HG03565 (cell line): ENCODE measurements around the gene ACVR1B.
"Not testable (repeated sequence)": the region's sequence is repeated elsewhere in the genome, so short reads cannot be mapped to it uniquely, and the experiment has no call there.

ENCODE experiments used
- ATAC-seq: cut with Tn5 transposase; IDR thresholded peaks from one replicate; pipeline ENCODE4 v1.9.1; 2021; ENCODE audit warnings: mild to moderate bottlenecking, moderate library complexity; ENCODE audit not compliant: unreplicated experiment

Gene ACVR1B

DNA sequence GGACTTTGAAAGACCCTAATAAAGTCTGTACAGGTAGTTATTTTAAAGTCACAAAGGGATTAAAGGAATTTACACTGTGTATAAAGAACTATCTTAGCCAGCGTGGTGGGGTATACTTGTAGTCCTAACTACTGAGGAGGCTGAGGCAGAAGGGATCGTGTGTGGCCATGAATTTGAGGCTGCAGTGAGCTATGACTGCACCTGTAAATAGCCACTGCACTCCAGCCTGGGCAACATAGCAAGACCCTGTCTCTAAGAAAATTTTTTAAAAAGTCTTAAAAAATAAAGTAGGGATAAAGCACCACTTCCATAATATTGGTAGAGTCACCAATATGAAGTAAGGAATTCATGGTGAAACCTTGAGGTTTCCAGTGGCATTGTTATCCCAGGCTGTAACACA, 18.1 kb downstream of the ACVR1B start:
- no peak for ATAC-seq

DNA sequence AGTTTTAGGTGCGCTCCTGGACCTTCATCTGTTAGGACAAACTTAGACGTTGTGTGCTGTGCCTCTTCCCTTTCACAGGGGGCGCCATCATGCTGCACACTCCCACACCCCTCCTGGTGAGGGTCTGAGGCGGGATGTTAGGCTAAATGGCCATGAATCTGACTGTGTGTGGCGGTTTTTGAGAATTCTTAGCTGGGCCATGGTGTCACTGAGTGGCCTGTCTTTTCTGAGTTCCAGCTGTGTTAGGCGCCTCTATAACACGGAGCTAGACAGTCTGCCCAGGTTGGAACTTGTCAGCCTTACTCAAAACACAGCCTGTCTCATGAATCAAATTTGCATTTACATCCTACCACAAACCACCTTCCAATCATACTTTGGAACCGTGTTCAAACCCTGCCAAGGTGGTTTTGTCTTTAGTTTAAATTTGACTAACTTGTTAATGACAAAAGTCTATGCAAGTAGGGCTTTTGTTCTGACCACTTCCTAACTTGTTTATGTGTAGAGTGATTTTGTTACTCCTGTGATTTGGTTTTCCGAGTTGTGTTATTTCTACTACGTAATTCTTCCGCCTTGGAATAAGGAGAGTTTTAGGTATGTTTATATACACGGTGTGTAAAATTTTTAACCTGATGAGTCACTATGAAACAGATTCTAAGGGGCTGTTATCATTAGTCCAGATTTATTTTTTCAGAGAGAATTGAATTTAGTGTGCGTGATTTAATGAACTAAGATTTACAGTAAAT, 19.6 kb downstream of the ACVR1B start:
- peak; percentile 86 for ATAC-seq

DNA sequence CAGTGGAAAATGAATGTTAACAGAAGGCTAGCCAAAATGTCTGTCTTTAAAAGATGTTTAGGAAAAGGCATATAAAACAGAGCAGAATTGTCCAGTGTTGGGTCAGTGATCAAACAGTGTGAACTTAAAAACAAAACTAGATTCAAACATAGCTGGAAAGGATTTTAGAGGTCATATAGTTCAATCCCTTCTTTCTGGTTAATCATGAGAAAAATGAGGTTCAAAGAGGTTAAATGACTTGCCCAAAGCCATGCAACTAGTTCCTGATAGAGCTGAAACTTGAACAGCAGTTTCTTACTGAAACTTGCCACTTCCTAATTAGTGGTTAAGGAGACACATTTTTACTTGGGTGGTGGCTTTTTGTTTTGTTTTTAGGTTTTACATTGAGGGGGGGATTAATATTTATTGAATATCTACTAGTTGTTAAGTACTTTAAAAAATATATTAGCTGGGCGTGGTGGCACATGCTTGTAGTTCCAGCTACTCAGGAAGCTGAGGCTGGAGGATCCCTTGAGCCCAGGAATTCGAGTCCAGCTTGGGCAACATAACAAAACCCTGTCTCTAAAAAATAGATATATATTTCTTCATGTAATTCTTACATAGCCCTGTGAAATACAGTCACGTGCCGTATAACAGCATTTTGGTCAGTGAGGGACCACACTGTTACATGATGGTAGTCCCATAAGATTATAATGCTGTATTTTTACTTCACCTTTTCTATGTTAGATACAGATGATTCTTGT, 20.4 kb downstream of the ACVR1B start:
- no peak for ATAC-seq

DNA sequence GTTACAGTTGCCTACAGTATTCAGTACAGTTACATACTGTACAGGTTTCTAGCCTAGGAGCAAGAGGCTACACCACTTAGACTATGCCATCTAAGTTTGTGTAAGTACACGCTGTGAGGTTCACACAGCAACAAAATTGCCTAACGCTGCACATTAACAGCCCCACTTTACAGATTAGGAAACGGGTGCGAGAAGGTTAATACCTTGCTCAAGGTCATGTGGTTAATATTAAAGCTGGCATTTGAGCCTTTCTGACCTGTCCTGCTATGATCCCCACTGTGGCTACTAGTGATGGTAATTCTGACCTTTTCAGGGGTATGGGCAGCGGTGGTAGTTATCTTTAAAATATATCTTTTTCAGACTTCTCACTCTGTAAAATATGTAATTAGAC, 20.9 kb downstream of the ACVR1B start:
- no peak for ATAC-seq

DNA sequence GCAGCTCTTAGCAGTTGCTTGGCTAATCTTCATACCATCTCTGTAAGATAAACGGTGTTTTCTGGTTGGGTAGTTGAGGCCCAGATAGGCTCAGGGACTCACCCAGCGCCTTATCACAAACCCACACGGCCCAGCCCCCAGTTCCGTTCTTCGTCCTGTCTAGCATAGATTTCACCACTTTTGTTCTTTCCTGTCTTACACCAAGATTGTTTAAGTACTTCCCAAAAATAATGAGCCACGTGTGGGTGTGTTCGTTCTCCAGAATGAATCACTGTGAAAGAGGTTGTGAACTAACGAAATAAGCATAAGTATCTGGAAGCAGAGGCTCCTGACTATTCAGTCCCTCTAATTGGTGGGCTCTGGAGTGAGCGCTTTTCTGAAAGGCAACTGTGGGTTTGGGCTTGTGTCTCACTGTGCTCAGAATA, 21.4 kb downstream of the ACVR1B start:
- ATAC-seq = no peak

DNA sequence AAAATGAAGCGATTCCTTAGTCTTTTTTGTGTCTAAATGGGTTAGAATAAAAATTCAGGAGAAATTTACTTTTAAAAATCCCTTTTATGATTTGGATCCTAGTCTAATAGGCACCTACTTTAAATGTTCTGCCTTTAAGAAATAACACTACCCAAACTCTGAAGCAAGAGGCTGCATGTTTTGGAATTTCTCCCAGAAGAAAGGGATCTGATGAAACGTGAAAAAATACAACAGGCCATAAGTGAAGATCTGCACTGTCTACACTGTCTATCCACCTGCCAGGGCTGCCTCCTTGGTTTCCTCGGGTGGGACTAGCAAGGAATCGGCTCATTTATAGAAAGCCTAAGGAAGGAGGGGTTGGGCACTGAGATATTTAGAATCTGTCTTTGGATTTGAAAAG, 22.1 kb downstream of the ACVR1B start:
- ATAC-seq = no peak

DNA sequence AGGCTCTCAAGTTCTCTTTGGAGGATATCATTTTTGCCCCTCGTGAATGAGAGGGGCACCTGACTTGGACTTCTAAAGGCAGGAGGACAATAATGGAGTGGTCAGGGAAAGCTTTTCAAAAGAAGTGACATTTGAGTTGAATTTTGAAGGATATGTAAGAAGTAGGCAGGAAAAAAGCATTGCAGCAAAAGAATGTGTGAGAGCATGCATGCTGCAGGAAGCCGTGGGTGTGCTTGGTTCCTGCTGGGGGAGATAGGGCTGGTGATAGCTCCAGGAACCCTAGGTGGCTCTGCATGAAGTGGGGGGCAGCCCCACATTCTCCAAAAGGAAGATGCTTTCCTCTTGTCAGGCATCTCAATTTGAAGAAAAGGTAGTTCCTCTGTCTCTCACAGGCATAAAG, 23.1 kb downstream of the ACVR1B start:
- ATAC-seq = no peak

DNA sequence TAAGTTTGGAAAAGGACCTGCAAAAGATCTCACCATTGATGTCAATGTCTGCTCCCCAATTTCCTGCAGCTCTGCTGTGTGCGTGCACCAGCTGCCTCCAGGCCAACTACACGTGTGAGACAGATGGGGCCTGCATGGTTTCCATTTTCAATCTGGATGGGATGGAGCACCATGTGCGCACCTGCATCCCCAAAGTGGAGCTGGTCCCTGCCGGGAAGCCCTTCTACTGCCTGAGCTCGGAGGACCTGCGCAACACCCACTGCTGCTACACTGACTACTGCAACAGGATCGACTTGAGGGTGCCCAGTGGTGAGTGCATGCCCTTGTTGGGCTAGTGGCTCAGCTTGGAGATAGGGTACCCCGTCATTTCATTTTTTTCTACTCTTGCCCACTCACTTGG, 23.7 kb downstream of the ACVR1B start:
- no peak for ATAC-seq

DNA sequence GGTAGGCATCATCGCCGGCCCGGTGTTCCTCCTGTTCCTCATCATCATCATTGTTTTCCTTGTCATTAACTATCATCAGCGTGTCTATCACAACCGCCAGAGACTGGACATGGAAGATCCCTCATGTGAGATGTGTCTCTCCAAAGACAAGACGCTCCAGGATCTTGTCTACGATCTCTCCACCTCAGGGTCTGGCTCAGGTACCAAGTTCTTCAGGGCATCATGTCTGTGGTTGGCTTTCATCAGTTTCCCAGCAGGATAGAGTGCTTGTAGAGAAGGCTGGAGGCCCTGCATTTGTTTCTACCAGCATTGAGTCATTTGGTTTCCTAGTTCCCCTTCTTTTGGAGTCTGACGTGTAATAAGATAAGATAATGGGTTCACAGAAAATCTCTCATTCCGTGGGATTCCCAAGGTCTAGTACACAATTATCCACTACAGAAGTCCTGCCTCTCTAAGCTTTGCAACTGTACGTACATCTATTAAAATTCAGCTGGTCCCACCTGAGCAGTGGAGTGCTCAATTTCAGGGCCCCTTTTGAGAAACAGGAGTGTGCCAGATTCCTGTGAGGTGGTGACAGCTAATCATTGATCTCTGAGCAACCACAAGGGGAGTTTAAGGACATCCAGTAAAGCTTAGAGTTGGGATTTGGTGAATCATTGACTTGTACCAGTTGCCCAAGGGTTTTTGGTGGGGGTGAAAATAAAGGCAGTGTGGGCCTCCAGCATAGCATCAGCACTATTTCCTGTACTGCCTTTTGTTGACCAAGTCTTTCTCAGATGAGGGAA, 25.1 kb downstream of the ACVR1B start:
- ATAC-seq = no peak

DNA sequence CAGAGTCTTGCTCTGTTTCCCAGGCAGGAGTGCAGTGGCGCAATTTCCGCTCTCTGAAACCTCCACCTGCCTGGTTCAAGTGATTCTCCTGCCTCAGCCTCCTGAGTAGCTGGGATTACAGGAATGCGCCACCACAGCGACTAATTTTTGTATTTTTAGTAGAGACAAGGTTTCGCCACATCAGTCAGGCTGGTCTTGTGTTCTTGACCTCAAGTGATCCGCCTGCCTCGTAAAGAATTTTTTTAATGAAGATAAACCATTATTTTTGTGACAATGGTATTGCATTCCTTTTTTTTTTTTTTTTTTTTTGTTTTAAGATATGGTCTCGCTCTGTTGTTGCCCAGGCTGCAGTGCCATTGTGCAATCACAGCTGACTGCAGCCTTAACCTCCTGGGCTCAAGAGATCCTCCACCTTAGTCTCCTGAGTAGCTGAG, 25.8 kb downstream of the ACVR1B start:
- ATAC-seq = no peak

DNA sequence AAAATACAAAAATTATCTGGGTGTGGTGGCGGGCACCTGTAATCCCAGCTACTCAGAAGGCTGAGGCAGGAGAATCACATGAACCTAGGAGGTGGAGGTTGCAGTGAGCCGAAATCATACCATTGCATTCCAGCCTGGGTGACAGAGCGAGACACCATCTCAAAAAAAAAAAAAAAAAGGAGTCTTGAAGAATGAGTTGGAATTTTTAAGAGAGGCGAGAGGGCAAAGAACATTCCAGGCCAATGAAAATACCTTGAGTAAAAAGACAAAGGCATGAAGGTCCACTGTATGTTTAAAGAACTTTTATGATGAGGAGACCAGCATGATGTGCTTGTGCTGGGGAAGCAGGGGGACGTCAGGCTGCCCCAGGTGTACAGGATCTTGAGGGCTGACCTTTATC, 27.8 kb downstream of the ACVR1B start:
- not testable (repeated sequence) for ATAC-seq

DNA sequence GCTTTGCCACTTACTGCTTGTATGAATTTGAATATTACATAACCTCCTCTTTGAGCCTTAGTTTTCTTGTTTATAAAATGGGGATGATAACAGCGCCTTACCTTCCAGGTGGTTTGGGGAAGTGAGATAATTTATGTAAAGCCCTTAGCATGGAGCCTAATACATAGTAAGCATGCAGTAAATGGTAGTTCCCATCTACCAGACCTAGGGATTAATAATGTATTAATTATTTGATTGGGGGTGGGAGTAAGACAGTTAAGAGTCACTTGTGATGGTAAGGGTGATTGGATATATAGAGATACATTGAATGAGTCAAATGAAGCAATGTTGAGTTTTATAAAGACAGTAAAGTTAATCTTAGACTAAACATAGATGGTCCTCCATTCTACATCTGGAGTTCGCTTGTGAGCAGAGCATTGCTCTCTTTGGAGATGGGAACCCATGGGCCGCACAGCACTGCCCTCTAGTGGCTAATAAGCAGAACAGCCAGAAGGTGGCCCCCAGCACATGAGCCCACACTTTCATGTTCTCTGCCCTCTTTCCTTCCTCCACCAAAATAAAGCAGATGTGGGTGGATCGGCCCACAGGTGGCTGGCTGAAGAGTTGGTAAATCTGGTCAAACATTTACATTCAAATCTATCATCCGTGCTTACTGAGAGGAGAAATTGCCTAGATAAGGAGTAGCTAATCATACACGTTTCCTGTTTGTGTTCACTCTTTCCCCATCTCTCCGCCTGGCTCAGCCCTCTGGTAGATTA, 28.7 kb downstream of the ACVR1B start:
- peak; percentile 69 for ATAC-seq

DNA sequence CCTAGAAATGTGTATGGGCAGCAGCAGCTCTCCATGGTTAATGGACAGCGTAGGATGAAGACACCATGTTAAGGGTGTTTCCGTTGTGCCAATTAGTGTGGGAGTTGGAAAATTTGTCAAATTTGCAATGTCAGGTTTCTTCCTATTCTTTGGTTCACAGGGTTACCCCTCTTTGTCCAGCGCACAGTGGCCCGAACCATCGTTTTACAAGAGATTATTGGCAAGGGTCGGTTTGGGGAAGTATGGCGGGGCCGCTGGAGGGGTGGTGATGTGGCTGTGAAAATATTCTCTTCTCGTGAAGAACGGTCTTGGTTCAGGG, 29.3 kb downstream of the ACVR1B start:
- no peak for ATAC-seq

DNA sequence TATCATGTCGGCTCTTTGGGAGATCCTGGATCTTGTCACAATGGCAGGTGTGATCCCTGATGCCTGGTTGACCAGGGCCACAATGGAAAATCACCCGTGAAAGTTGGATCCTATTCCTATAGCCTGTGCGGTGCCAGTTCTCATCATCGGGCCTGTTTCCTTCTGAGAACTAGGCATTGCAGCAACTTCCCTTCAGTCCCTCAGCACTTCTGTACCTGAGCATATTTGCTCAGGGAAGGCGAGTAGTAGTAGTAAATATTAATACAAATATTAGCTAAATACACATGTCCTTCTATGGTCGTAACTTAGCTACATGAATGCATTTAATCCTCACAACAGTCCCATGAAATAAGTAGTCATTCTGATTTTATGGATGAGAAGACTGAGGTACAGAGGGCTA, 33.2 kb downstream of the ACVR1B start:
- ATAC-seq = no peak

DNA sequence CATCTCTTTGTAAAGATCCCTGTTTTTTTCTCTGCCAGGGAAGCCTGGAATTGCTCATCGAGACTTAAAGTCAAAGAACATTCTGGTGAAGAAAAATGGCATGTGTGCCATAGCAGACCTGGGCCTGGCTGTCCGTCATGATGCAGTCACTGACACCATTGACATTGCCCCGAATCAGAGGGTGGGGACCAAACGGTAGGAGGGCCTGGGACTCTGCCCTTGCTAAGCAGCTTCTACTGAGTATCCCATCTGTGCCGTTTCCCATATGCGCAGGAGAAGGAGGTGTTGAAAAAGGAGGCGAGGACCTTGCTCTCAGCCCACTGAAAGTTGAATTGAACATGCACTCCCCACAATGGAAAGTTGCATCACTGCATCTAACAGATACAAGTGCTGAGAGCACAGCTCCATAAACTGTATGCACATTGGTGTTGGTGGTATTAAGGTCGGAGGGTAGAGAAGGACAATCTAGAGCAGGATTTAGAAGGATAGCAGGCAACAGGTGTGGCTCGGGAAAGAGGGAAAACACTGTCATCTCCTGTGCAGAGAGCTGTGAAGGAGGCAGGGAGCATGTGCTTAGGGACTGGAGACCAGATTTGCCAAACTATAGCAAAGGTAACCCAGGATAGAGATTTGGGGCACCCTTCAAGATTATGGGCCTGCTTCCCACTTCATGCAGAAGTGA, 33.8 kb downstream of the ACVR1B start:
- no peak for ATAC-seq

DNA sequence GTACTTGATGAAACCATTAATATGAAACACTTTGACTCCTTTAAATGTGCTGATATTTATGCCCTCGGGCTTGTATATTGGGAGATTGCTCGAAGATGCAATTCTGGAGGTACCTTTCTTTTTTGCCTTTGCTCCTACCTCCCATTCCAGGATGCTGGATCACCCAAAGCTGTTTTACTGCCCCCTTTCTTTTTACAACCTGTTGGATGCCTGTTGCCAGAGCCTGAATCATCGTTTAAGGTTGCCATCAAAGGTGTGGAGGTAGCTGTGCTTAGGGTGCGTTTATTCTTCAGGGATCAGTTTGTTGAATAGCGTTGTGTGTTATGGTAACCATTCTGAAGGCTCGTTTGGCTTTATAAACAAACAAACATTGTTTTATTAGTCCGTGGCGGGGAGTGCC, 35.3 kb downstream of the ACVR1B start:
- ATAC-seq = no peak

DNA sequence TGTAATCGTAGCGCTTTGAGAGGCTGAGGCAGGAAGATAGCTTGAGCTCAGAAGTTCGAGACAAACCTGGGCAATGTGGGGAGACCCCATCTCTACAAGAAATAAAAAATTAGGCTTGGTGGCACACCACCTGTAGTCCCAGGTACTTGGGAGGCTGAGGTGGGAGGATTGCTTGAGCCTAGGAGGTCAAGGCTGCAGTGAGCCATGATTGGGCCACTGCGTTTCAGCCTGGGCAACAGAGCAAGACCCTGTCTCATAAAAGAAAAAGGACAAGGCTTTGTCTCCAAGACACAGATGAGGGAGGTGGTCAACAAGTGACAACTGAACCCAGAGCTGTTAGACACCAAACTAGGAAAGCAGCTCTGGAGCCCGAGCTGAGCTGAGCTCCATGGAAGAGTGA, 40.7 kb downstream of the ACVR1B start:
- ATAC-seq = no peak

DNA sequence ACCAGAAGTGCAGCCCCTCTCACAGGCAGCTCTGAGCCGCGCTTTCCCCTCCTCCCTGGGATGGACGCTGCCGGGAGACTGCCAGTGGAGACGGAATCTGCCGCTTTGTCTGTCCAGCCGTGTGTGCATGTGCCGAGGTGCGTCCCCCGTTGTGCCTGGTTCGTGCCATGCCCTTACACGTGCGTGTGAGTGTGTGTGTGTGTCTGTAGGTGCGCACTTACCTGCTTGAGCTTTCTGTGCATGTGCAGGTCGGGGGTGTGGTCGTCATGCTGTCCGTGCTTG, 43.0 kb downstream of the ACVR1B start:
- ATAC-seq = no peak

DNA sequence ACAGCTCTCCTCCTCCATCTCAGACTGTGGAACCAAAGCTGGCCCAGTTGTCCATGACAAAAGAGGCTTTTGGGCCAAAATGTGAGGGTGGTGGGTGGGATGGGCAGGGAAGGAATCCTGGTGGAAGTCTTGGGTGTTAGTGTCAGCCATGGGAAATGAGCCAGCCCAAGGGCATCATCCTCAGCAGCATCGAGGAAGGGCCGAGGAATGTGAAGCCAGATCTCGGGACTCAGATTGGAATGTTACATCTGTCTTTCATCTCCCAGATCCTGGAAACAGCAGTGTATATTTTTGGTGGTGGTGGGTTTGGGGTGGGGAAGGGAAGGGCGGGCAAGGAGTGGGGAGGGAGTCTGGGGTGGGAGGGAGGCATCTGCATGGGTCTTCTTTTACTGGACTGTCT, 43.5 kb downstream of the ACVR1B start:
- ATAC-seq = no peak

DNA sequence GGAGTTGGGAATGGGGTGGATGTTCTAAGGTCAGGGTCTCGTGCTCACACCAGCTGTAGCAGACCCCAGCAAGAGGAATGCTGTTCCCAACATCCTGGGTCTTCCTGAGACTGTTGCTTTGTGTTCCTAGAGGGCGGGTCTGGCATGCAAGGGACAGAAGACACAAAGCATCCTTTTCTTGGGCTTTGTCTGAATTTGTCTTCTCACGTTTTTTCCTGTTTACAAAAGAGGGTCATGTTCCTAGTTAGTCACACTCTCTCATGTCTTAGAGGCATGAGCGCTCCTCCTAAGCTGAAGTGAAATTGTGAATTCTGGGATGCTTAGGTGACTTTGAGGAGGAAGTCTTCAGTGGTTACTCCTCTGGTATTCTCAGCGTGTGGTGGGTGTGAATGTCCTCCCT, 45.6 kb downstream of the ACVR1B start:
- ATAC-seq = no peak

DNA sequence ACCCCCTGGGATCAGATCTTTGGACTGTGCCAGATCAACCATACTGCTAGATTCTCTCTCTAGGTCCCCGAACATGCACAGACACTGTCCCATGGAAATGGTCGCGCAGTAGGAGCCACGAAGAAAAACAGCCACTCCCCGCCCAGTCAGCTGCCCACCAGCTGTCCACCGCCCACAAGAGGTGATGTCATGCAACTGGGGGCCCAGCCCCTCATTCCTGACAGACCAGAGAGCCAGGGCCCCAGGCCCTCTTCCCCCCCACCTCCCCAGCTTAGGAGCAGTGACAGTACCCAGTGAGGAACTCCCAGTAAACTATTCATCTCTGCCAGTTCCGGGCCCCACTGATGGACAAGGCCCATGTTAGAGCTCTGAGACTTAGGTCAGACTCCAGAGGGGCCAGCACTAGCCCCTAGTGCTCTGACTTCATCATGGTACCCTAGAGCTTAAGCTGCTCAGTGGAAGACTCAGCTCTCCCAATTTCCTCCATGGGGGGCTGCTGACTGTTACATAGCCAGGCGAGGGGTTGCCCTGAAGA, 51.6 kb downstream of the ACVR1B start:
- ATAC-seq = no peak
